DND-41 (cell line): ENCODE measurements around the gene PI4K2B.

ENCODE experiments used
- CTCF ChIP-seq: IDR thresholded peaks from 2 replicates; pipeline ENCODE4 v1.5.1; 2012; ENCODE audit warnings: borderline replicate concordance, low read length, moderate library complexity, mild to moderate bottlenecking; ENCODE audit not compliant: poor library complexity, severe bottlenecking; ENCODE audit errors: extremely low read depth
- EZH2 ChIP-seq: IDR thresholded peaks from 3 replicates; pipeline ENCODE4 v1.6.1; 2012; ENCODE audit warnings: borderline replicate concordance, low read depth, mild to moderate bottlenecking, moderate library complexity, low read length, inconsistent platforms; ENCODE audit not compliant: severe bottlenecking

- TF ChIP-seq CTCF = no peak
- TF ChIP-seq EZH2 = no peak
Observed at GRCh38 chr4:25213347-25213979, 20.4 kb upstream of the PI4K2B start.
